ENCODE results near the gene ARHGAP15.
"Not testable (repeated sequence)": the region's sequence is repeated elsewhere in the genome, so short reads cannot be mapped to it uniquely, and the experiment has no call there.

The ARHGAP15 gene

DNA sequence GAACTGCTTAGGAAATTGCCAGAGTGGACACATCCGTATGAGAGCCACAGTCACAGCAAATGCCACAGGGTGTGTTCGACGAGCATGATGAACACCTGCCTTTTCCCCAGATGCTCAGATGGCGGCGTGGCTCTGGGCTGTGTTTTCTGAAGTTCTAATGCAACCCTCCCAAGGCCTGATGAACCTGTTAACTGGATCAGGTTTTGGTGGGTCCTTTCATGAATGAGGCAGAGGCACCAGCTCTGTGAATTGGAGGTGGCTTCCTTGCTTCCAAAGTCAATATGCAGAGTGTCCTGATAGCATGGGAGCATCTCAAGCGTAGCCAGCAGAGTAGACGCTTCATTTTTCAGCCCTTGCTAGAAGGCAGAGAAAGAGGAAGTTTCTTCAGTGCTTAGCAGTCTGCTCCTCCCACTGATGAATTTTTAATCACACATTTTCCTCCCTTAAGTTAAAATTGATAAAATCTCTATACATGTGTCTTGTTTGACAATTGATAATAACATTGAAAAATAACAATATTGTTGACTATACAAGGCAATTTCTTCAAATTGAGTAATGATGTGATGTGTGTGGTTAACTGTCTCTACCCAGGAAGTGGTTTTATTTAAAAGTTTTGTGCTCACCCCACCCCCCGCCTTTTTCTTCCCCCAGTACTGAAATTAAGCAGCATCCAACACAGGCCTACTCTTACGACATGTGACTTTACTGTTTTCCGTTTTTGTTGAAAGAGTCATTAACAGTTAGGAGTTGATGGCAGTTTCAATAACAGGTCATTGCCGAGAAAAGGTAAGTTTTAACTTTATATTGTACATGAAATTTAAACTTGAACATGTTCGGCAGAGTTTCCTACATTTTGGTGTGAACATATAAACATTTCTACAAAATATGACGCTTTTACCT, at the start of gene ARHGAP15:
Gene ARHGAP15, plus strand, starts transcription at position 739 of the 900 bp plus-strand sequence.
- no peak for DNase-seq (ENCODE audit: low spot score)

- DNase-seq (ENCODE audit: low spot score): no peak
Observed at GRCh38 chr2:143081616-143082015, 47.6 kb upstream of the ARHGAP15 start.

GRCh38 chr2:143083636-143084035, 45.6 kb upstream of the ARHGAP15 start:
- peak; percentile 36 for DNase-seq (ENCODE audit: low spot score)

GRCh38 chr2:143084462-143084861, 44.8 kb upstream of the ARHGAP15 start:
- no peak for DNase-seq (ENCODE audit: low spot score)

DNA sequence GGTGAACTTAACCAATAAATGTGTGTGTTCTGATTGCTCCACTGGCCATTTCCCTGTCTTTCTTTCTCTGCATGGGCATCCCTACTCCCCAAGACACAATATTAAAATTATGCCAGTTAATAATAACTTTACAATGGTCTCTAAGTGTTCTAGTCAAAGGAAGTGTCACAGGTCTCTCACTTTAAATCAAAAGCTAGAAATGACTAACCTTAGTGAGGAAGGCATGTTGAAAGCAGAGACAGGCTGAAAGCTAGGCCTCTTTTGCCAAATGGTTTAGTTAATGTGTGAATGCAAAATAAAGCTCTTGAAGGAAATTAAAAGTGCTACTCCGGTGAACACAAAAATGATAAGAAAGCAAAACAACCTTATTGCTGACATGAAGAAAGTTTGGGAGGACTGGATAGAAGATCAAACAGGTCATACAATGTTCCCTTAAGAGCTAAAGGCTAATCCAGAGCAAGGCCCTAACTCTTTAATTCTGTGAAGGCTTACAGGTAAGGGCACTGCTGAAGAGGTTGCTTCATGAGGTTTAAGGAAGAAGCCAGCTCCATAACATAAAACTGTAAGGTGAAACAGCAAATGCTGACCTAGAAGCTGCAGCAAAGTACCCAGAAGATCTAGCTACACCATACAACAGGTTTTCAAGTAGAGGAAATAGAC, 44.0 kb upstream of the ARHGAP15 start:
- no peak for DNase-seq (ENCODE audit: low spot score)

DNA sequence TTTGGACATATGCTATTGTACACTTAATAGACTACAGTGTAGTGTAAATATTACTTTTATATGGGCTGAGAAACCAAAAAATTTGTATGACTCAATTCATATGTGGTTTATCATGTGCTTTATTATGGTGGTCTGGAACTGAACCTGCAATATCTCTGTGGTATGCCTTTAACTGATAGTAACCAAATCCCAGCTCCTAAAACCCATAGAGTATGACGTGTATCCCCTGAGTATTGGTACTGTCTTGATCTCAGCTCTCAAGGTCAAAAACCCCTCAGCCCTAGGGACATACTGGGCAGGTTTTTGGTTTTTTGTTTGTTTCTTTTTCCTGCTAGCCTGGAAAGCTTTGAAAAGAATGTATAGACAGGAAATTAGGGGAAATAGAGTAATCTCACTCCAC, 42.2 kb upstream of the ARHGAP15 start:
- DNase-seq (ENCODE audit: low spot score): no peak

- DNase-seq (ENCODE audit: low spot score): no peak
Observed at GRCh38 chr2:143088388-143088787, 40.8 kb upstream of the ARHGAP15 start.

DNA sequence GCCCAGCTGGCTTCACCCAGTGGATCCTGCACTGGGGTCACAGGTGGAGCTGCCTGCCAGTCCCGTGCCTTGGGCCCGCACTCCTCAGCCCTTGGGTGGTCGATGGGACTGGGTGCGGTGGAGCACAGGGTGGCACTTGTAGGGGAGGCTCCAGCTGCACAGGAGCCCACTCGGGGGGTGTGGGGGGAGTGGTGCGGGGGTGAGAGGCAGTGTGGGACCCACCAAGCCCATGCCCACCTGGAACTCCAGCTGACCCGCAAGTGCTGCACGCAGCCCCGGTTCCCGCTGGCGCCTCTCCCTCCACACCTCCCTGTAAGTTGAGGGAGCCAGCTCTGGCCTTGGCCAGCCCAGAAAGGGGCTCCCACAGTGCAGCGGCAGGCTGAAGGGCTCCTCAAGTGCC, 39.7 kb upstream of the ARHGAP15 start:
- not testable (repeated sequence) for DNase-seq (ENCODE audit: low spot score)

DNA sequence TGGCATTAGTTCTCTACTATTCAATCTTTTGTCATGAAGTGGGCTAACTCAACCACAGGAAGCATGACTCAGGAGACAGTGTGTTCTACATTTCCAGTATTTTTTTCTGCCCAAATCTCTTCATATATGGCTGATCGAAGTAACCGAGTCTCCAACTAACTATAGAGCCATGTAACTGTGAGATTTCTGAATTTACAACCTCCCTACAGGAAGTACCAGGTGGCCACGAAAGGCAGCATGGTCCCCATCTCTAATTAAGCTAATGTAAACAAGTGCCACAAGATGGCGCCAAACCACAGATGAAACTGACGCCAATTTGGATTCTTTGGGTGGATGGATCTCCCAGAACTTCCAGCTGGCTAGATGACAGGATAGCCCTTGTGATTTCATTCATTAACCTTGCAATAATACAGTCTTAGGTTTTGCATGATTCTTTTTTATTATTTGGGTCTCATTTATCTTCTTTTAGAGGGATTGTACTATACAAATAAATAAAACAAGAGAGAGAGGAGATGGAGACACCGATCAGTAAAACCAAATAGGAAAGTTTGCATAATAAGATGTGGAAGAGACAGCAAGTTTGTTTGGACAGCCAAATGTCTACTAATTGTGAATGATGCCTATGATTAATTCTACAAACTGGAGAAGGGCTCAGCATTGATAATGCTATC, 18.3 kb upstream of the ARHGAP15 start:
- DNase-seq (ENCODE audit: low spot score): peak; percentile 52

DNA sequence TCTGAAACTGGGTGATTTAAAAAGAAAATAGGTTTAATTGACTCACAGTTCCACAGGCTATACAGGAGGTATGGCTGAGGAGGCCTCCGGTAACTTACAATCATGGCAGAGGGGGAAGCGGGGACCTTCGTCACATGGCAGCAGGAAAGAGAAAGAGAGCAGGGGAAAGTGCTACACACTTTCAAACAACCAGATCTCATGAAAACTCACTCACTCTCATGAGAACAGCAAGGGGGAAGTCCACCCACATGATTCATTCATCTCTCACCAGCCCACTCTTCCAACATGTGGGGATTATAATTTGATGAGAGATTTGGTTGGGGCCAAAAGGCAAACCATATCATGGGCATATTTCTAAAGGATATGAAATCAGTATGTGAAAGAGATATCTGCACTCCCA, 12.0 kb upstream of the ARHGAP15 start:
- no peak for DNase-seq (ENCODE audit: low spot score)

DNA sequence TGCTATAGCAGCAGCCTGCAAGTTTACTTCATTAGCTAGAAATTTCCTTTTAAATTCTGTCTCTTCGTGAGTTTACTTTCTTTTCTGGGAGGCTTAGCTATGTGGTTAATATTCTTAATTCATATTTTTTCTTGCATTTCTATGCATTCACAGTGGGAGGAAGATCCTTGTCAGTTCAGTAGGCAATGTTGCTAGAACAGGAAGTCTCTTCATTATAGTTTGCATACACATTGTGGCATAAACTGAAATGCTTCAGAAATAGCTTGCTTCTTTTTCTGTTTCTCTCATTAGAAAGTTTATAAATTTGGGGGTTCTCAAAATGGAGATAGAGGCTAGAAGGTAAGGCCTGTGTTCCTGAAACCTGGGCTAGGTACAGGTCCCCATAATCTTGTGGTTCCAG, 8.1 kb upstream of the ARHGAP15 start:
- DNase-seq (ENCODE audit: low spot score): no peak

DNA sequence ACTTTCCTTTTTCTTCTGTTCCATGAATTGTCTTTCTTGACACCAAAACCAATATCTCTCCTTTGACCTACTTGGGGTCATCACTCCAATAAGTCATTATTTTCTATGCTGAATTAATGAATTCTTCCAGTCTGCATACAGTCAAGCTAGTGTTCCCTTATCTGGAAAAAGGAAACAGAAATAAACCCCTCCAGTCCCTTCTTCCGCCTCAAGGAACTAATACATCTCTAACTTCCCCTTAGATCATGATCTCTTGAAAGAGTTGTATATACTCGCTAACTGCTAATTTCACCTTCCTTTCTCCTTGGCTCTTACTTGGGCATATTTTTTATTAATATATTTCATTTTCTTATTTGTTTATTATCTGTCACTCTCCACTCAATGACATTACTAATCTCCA, 7.3 kb upstream of the ARHGAP15 start:
- no peak for DNase-seq (ENCODE audit: low spot score)

GRCh38 chr2:143123911-143124310, 5.3 kb upstream of the ARHGAP15 start:
- DNase-seq (ENCODE audit: low spot score): no peak

DNA sequence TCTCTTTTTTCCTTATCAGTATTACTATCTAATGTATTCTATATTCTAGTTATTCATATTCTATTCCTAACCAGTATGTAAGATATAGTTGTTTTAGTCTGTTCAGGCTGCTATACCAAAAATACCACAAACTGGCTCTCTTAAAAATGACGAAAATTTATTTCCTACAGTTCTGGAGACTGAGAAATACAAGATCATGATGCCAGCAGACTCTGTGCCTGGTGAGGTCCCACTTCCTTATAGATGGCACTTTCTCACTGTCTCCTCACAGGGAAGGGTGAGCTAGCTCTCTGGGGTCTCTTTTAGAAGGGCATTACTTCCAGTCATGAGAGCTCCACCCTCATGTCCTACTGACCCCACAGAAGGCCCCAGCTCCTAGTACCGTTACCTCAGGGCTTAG, 4.8 kb upstream of the ARHGAP15 start:
- no peak for DNase-seq (ENCODE audit: low spot score)

DNA sequence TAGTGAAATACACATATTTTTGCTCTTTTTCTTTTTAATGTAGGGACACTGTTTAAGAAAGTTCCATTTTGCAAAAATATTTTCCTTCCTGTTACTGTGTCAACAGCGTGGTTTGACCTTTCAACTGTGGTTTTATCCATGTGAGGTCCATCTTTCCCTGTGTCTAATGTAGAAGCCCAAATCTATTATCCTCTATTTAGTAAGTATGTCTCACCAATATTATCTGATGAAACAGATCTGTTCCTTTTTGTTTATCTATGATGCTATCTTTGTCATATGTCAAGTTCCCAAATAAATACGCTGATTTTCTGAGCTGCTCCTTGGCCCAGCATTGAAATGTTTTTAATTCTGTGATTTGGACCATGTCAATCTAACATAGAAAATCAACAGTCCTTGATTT, 3.5 kb upstream of the ARHGAP15 start:
- no peak for DNase-seq (ENCODE audit: low spot score)

GRCh38 chr2:143132355-143132754, 3.1 kb downstream of the ARHGAP15 start:
- DNase-seq (ENCODE audit: low spot score): no peak

GRCh38 chr2:143133783-143134182, 4.6 kb downstream of the ARHGAP15 start:
- no peak for DNase-seq (ENCODE audit: low spot score)

DNA sequence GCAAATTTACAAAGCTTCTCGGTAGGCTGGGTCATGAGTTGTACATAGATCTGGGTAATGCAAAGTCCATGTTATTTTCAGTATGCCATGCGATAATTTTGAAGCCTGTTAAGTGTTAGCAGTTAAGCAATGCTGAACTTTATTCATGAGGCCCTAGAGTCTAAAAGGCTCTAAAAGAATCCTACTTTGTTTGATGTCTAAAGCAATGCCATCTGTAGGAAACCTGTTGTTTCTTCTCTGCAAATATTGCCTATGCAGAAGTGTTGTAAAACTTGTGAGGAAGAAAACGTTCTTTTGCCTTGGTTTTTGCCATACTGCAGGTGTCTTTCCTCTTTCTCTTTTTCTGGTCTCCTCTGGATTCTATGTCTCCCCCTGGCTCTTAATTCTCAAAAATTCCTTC, 9.1 kb downstream of the ARHGAP15 start:
- no peak for DNase-seq (ENCODE audit: low spot score)

- no peak for DNase-seq (ENCODE audit: low spot score)
Observed at GRCh38 chr2:143139835-143140393, 10.7 kb downstream of the ARHGAP15 start.

DNA sequence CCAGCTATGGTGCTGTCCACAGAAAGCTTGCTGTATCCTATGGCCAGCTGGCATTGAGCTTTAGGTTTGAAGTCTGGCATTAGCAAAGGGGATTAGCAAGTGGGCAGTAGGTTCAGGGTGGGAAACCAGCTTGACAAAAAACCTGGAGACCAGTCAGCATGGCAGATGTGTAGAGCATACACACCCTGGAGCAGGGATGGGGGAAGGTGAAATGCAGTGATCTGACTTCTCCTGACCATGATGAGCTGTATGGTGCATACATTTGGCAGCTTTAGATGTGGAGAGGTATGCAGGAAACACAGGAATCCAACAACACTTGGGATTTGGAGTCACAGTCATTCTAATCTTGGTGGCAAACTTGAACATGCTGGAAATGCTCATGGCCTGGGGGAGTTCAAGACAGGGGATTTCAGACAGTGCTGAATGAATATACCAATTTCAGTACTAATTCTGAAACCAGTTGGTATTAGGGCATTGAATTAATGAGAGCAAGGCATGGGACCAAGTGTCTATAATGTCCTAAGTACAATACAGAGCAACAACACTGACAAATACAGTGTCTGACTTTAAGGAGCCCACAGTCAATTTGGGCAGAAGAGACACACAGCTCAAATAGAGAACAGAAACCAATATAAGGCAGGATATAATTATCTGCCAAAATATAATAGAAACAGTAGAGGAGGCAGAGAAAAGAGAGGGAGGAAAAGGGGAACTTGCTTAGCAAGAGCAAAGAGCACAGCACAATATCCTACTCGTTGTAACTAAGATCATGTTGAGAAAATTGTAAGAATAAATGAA, 11.8 kb downstream of the ARHGAP15 start:
- DNase-seq (ENCODE audit: low spot score): no peak

DNA sequence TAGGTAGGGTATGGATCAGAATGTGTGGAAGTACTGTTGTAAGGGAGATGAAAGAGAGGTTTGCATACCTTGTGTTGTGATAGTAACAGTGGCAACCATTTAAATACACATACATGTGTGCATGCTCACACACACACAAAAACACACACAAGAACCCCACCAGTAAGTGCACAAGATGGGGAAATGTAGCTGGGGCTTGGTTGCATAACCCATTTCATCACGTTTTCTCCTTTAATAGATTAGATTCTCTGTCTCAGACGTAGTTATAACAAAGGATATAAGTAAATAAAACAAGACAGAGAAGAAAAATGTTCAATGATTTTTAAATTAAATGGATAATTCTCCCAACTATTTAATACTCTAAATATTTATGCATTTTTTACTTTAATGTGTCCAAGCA, 13.4 kb downstream of the ARHGAP15 start:
- DNase-seq (ENCODE audit: low spot score): no peak
